Sigmoid colon (tissue), 7 donors: ENCODE measurements around the gene DNAAF5. TPM values are rescaled to one million over a fixed set of nuclear protein-coding genes. Genes with fewer than 3 reads are reported as not detected.
A peak's percentile ranks its signal among the peaks of the same experiment; 100 is the strongest.

Experiments
- DNase-seq: peaks from one replicate; pipeline ENCODE4 v3.0.0-alpha.2; 2019
- H3K27ac ChIP-seq, 4 donors: fragments of 200-600 bp; sonication (generic); one replicate each; pipeline ENCODE4 v1.5.1; 2016 to 2019; ENCODE audit warnings: mild to moderate bottlenecking in 1 of 4
- H3K27me3 ChIP-seq, 3 donors: fragments of 200-600 bp; sonication (generic); one replicate each; pipeline ENCODE4 v1.5.1; 2019; ENCODE audit warnings: mild to moderate bottlenecking in 1 of 3
- H3K36me3 ChIP-seq, 4 donors: fragments of 200-600 bp; sonication (generic); one replicate each; pipeline ENCODE4 v1.5.1; 2016 to 2019
- H3K4me1 ChIP-seq, 4 donors: fragments of 200-600 bp; sonication (generic); one replicate each; pipeline ENCODE4 v1.5.1; 2017 to 2019
- H3K4me3 ChIP-seq, 4 donors: fragments of 200-600 bp; sonication (generic); one replicate each; pipeline ENCODE4 v1.5.1; 2017 to 2019; ENCODE audit warnings: mild to moderate bottlenecking in 2 of 4, moderate library complexity in 1 of 4
- H3K9me3 ChIP-seq, 4 donors: fragments of 200-600 bp in 3 of 4; sonication (generic) in 3 of 4; one replicate each; pipeline versions ENCODE4 v1.5.1 to v1.6.1; 2013 to 2019
- EP300 ChIP-seq, 4 donors: sonication (generic); formaldehyde crosslinking; IDR thresholded peaks; one replicate each; pipeline ENCODE4 v1.6.1; 2017; ENCODE audit warnings: antibody characterized with exemption in 4 of 4
- POLR2A ChIP-seq, 2 donors: fragments of 450-650 bp; IDR thresholded peaks; one replicate each; pipeline ENCODE4 v1.6.1; 2016; ENCODE audit warnings: antibody characterized with exemption in 2 of 2, mild to moderate bottlenecking in 2 of 2, moderate library complexity in 2 of 2
- POLR2AphosphoS5 ChIP-seq, 4 donors: sonication (generic); formaldehyde crosslinking; IDR thresholded peaks; one replicate each; pipeline ENCODE4 v1.6.1; 2017; ENCODE audit warnings: antibody characterized with exemption in 4 of 4
- WGBS, 2 donors: extraction: QIAGEN DNeasy Blood & Tissue Kit; methylation state at CpG; one replicate each; pipeline ENCODE4 v1.1.7; 2013; 5-methylcytosine and 5-hydroxymethylcytosine counted together
- intact Hi-C: fragments of 100-400 bp; cut with DNase I; formaldehyde crosslinking; loops from one replicate; pipeline ENCODE4 v1.15.1; 2023
- polyA plus RNA-seq, 3 donors: library from polyadenylated mRNA; stranded (reverse); fragments of 200-250 nt; gene quantifications; one replicate each; pipeline ENCODE4 v1.2.3, GENCODE V29; 2013
- total RNA-seq, 4 donors: library from RNA; depleted of rRNA; stranded (reverse); fragments of >200 nt; gene quantifications; one replicate each; pipeline ENCODE4 v1.1.0, GENCODE V29; 2016
- TF ChIP-seq, protein P1 (sequence below), 4 experiments: fragments of 450-650 bp in 3 of 4; fragments of 200-600 bp in 1 of 4; IDR thresholded peaks; one replicate each; pipeline ENCODE4 v1.5.1; 2016 to 2019; ENCODE audit warnings: antibody characterized with exemption in 4 of 4, mild to moderate bottlenecking in 3 of 4, moderate library complexity in 2 of 4
- donor health status: healthy with polysubstance abuse.
- donor health status: Bipolar disorder and iron deficiency.
- donor health status: healthy.

The DNAAF5 gene
- total and polyA plus RNA-seq, 7 donors, result 7.8 to 25.4 (median 14.5) TPM

DNA sequence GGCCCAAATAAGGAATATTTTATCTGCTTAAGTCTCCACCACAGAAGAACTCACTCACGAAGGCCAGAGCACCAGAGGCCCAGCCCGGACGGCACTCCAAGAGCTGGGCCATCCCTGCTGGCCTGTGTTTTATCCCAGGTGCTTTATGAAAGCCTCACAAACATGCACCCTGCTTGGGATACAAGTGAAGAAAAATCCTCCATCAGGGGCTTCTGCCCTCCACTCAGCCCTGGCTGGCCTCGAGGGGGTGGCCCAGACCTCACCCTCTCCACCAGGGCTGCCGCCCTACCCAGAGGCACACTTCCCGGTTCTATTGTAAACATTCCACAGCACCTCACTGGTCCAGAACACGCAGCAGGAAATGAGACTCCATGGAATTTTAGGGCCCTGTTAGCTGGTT lies 19.8 kb upstream of the DNAAF5 start:
- Histone ChIP-seq H3K27me3 (no peaks in the 10 kb centered on the region), H3K4me3 (no peak overlapping the region), H3K36me3 (no peaks in the 10 kb centered on the region), H3K27ac (no peak overlapping the region), H3K9me3 (no peaks in the 10 kb centered on the region), H3K4me1 (peaks cover 0 to 22% (median 17%) of the 10 kb centered on the region in 4 donors)
- peak; percentile 41 for DNase-seq
- intact Hi-C loops, result no loop called here
- 36 to 71% methylated on average over 7 of the region's 7 CpGs for WGBS, 2 donors
- TF ChIP-seq, protein P1, sequence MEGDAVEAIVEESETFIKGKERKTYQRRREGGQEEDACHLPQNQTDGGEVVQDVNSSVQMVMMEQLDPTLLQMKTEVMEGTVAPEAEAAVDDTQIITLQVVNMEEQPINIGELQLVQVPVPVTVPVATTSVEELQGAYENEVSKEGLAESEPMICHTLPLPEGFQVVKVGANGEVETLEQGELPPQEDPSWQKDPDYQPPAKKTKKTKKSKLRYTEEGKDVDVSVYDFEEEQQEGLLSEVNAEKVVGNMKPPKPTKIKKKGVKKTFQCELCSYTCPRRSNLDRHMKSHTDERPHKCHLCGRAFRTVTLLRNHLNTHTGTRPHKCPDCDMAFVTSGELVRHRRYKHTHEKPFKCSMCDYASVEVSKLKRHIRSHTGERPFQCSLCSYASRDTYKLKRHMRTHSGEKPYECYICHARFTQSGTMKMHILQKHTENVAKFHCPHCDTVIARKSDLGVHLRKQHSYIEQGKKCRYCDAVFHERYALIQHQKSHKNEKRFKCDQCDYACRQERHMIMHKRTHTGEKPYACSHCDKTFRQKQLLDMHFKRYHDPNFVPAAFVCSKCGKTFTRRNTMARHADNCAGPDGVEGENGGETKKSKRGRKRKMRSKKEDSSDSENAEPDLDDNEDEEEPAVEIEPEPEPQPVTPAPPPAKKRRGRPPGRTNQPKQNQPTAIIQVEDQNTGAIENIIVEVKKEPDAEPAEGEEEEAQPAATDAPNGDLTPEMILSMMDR (IDR thresholded peaks at IDR 0.05), result no peak
- TF ChIP-seq EP300 (IDR thresholded peaks at IDR 0.05), result no peak
- no peak for TF ChIP-seq POLR2A (IDR thresholded peaks at IDR 0.05)
- no peak for TF ChIP-seq POLR2AphosphoS5 (IDR thresholded peaks at IDR 0.05)

DNA sequence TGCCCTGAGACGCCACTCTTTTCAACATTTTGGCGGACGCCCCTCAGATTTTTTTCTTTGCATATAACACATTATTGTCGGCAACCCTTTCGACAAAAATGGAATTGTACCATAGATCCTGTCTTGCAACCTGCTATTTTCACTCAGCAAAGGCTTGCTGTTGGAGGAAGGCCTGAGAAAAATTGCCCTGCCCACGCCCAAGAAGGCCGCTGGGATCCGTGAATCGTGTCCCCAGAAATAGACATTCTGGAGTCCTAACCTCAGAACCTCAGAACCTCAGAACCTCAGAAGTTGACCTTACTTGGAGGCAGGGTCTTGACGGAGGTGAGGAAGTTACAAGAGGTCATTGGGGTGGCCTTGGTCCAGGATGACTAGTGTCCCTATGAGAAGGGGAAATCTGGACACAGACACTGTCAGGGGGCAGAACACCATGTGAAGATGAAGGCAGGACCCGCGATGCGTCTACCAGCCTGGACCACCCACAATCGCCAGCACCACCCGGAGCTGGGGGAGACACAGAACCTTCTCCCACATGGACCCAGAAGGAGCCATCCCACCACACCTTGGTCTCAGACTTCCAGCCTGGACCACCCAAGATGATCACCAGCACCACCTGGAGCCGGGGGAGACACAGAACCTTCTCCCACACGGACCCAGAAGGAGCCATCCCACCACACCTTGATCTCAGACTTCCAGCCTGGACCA lies 19.1 kb upstream of the DNAAF5 start:
- peaks cover 0 to 27% (median 22%) of the 10 kb centered on the region in 4 donors for H3K4me1 ChIP-seq
- no peak overlapping the region for H3K27ac ChIP-seq
- no peaks in the 10 kb centered on the region for H3K36me3 ChIP-seq
- 56 to 84% methylated on average over 17 of the region's 17 CpGs for WGBS, 2 donors
- peak; percentile 55 for DNase-seq
- no peak overlapping the region for H3K4me3 ChIP-seq
- H3K9me3 ChIP-seq, result no peaks in the 10 kb centered on the region
- TF ChIP-seq EP300 (IDR thresholded peaks at IDR 0.05) (no peak), POLR2A (IDR thresholded peaks at IDR 0.05) (no peak), POLR2AphosphoS5 (IDR thresholded peaks at IDR 0.05) (no peak)
- TF ChIP-seq, protein P1 (IDR thresholded peaks at IDR 0.05), result no peak
- no peaks in the 10 kb centered on the region for H3K27me3 ChIP-seq
- intact Hi-C loops, result no loop called here

DNA sequence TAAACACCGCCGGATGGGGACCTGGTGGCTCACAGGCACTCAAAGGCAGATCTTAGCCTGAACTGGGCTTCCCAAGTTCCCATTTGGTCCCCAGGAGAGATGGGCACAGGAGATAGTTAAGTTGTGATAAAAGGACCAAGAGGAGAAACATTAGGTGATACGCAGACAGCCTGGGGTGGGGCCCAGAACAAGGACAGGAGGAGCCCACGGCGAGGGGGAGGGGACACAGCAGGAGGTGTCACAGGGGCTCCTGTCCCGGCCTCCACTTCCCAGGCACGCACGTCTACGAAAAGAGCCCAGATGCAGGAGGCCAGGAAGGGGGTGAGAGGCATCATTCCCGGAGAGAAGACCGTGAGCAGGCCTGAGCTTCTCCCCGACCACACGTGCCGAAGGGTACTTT lies 16.3 kb upstream of the DNAAF5 start:
- TF ChIP-seq EP300 (IDR thresholded peaks at IDR 0.05) (no peak), POLR2AphosphoS5 (IDR thresholded peaks at IDR 0.05) (no peak), POLR2A (IDR thresholded peaks at IDR 0.05) (no peak)
- TF ChIP-seq, protein P1 (IDR thresholded peaks at IDR 0.05), result no peak
- Histone ChIP-seq H3K27ac (no peak overlapping the region), H3K27me3 (no peaks in the 10 kb centered on the region), H3K9me3 (no peaks in the 10 kb centered on the region), H3K4me3 (no peak overlapping the region), H3K36me3 (no peaks in the 10 kb centered on the region), H3K4me1 (peaks cover 0 to 26% (median 16%) of the 10 kb centered on the region in 4 donors)
- peak; percentile 53 for DNase-seq
- WGBS, 2 donors, result 90 to 92% methylated on average over 14 of the region's 14 CpGs
- intact Hi-C loops, result loop anchor here (5.0 kb wide), 2 partner anchors 38 to 188 kb away; no protein-coding TSS in a partner anchor

DNA sequence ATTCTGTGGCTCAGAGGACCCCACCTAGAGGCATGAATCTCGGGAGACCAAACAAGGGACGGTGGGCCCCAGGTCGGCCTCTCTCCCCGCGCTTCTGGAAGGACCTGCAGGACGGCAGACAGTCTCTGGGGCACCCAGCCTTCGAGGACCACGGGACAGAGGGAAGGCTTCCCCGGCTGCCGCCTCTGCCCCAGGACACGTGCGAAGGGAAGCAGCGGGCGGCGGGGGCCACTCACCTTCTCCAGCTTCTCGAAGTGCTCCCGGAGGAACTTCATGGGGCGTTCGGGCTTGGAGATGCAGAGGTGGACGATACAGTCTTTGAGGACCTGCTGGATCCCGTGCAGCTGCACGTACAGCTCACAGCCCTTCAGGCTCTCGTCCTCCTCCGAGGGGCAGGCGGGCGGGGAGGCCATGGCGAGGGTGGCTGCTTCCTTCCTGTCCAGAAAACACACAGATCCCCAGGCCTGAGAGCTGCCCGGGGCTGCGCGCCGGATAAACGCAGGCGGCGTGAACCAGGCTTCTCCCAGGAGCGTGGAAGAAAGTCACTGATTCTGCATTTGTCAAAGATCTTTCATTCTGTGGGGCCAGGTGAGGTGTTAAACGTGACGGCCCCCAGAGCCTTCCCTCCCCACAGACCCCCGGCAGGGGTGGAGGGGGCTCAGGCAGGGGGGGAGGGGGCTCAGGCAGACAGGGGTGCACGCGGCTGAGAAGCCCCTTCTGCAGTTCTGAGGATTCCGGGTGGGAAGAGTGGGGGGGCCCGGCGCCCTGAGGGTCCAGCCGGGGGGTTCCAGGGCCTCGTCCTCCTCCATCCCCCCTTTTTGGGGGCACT lies 15.2 kb upstream of the DNAAF5 start:
- no peaks in the 10 kb centered on the region for H3K27me3 ChIP-seq
- peak overlapping the region; percentile 22 to 63 (median 48) for H3K27ac ChIP-seq
- H3K4me1 ChIP-seq, result peaks cover 0 to 17% (median 10%) of the 10 kb centered on the region in 4 donors
- intact Hi-C loops, result loop anchor here (5.0 kb wide), 2 partner anchors 39 to 189 kb away; no protein-coding TSS in a partner anchor
- WGBS, 2 donors, result 69 to 91% methylated on average over 45 of the region's 45 CpGs
- no peaks in the 10 kb centered on the region for H3K36me3 ChIP-seq
- DNase-seq, result peak; percentile 66
- H3K9me3 ChIP-seq, result no peaks in the 10 kb centered on the region
- peak overlapping the region; percentile 43 to 91 (median 72) for H3K4me3 ChIP-seq
- no peak for TF ChIP-seq POLR2AphosphoS5 (IDR thresholded peaks at IDR 0.05)
- no peak for TF ChIP-seq EP300 (IDR thresholded peaks at IDR 0.05)
- TF ChIP-seq, protein P1 (IDR thresholded peaks at IDR 0.05), result no peak
- TF ChIP-seq POLR2A (IDR thresholded peaks at IDR 0.05), result no peak
